A549 (cell line): ENCODE measurements around the gene PRPF8.

ENCODE experiments used
- BHLHE40 ChIP-seq: IDR thresholded peaks from 2 replicates; pipeline ENCODE4 v1.6.1; 2012; ENCODE audit warnings: low read depth, low read length, inconsistent platforms
- PBX3 ChIP-seq: IDR thresholded peaks from 2 replicates; pipeline ENCODE4 v1.6.1; 2012
- POLR2A ChIP-seq: IDR thresholded peaks from 2 replicates; pipeline ENCODE4 v1.6.1; 2012; ENCODE audit warnings: mild to moderate bottlenecking, low read length
- POLR2AphosphoS2 ChIP-seq: conservative IDR thresholded peaks from 2 replicates; pipeline ENCODE4 v1.6.1; 2012; ENCODE audit warnings: low read length, improper control_type of control experiment, inconsistent platforms
- SMC3 ChIP-seq: fragments of >200 bp; sonication (Bioruptor Twin); formaldehyde crosslinking; IDR thresholded peaks from 3 replicates; pipeline ENCODE4 v1.6.1; 2018; ENCODE audit warnings: inconsistent platforms

GRCh38 chr17:1648173-1648962, 36.3 kb downstream of the PRPF8 start:
- TF ChIP-seq PBX3 (0 out of 2 replicates have a peak, but pooled peaks have one; percentile 46), POLR2AphosphoS2 (no peak), BHLHE40 (no peak), POLR2A (peak; percentile 19; the same call in 1 of the 2 replicates), SMC3 (no peak; the same call in 2 of the 3 replicates)
